NCI-H82 treated with DMSO at 0.1 percent for 48 hours (cell line): ENCODE measurements around the gene RGS7.
"Not testable (repeated sequence)": the region's sequence is repeated elsewhere in the genome, so short reads cannot be mapped to it uniquely, and the experiment has no call there.

ENCODE experiments used
- DNase-seq: peaks from one replicate; lab custom pipeline; 2025; ENCODE audit not compliant: unreplicated experiment; lab: John Stamatoyannopoulos, UW

Gene RGS7

GRCh38 chr1:241143765-241144442 lies 213.1 kb downstream of the RGS7 start:
- DNase-seq, result no peak

GRCh38 chr1:241142493-241142892 lies 214.5 kb downstream of the RGS7 start:
- no peak for DNase-seq

GRCh38 chr1:241141646-241142045 lies 215.4 kb downstream of the RGS7 start:
- DNase-seq, result not testable (repeated sequence)

GRCh38 chr1:241140670-241141069 lies 216.3 kb downstream of the RGS7 start:
- DNase-seq, result no peak

DNA sequence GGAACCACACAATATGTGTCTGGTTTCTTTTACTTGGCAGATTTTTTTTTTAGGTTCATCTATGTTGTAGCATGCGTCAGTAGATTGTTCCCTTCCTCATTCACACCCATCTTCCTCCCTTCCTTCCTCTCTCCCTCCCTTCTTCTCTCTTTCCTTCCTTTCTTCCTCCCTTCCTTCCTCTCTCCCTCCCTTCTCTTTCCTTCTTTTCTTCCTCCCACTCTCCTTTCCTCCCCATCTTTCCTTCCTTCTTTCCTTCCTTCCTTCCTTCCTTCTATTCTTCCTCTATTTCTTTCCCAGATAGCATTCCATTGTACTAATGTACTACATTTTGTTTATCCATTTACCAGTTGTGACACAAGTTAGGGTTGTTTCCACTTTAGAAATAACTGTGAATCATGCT lies 218.0 kb downstream of the RGS7 start:
- no peak for DNase-seq

- no peak for DNase-seq
Measured at GRCh38 chr1:241138248-241138647, 218.8 kb downstream of the RGS7 start.

- DNase-seq, result no peak
Measured at GRCh38 chr1:241136389-241136788, 220.6 kb downstream of the RGS7 start.

DNA sequence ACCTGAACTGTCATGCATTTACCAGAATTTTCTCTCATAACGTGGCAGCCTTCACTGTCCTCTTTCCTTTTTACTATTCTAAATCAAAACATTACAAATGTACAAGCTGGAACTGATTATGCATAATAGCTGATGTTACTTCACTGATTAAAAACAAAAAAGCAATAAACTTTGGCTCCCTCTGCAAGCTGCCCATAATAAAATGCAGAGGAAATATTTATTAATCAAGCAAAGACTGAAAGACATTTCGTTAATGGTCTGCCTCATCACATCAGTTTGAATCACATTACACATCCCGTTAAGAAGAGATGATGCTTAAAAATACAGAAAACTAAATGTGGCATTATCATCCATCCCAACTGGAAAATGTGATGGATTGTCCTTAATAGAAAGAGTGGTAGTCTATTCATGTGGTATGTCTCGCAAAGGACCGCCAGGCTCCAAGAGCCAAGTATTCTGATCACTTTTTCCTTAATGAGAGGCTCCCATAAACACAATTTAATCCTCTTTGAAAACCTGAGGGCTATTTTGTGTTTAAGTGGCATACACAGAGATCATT lies 225.3 kb downstream of the RGS7 start:
- no peak for DNase-seq

DNA sequence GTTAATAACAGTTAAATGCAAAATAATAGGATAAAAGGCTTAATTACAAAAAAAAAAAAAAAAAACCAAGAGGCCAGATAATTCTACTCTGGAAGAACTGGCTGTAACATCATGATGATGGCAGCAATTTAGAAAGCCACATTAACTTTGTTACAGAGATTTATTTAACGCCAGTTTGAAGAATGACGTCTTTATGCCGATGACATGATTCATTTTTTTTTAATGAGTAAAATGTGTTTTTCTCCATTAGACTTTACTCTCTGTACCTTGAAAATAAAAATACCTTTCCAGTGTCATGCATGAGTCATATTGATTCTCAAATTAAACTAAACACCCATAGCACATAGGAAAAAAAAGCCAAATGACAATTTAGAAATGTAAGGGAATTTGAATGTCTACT lies 226.1 kb downstream of the RGS7 start:
- no peak for DNase-seq

DNA sequence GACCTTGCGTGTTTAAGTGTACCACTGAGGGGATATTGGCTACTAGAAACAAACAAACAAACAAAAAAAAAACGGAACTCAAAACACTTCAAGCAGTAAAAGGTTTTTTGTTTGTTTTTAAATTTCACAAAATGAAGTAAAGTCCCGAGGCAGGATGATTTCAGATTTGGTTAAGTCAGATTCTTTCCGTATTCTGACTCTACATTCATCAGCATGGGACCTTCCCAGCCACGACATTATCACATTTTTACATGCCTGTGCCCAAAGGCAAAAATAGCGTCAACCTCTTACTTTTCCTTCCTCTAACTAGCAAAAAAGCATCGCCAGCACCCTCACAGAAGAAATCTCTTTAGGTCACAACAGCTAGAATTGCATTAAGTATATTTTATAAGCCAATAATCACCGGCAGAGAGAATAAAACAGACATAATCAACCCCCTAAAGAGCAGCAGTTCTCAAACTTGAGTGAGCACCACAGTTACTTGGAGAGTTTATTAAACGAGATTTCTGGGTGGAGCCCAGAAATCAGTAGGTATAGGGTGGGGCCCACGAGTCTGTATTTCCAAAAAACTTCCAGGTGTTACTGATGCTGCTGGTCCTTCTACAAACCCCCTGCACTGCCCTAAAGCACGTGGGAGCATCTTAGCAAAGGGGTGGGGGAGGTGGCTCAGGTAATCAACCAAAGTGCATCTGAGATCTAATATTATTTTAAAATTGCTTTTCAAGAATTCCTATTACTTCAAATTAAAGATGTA lies 227.6 kb downstream of the RGS7 start:
- DNase-seq, result no peak

GRCh38 chr1:241125286-241125685 lies 231.7 kb downstream of the RGS7 start:
- no peak for DNase-seq

GRCh38 chr1:241118049-241118448 lies 239.0 kb downstream of the RGS7 start:
- no peak for DNase-seq

- no peak for DNase-seq
Measured at GRCh38 chr1:241115784-241116183, 241.2 kb downstream of the RGS7 start.

- no peak for DNase-seq
Measured at GRCh38 chr1:241114699-241115233, 242.2 kb downstream of the RGS7 start.

DNA sequence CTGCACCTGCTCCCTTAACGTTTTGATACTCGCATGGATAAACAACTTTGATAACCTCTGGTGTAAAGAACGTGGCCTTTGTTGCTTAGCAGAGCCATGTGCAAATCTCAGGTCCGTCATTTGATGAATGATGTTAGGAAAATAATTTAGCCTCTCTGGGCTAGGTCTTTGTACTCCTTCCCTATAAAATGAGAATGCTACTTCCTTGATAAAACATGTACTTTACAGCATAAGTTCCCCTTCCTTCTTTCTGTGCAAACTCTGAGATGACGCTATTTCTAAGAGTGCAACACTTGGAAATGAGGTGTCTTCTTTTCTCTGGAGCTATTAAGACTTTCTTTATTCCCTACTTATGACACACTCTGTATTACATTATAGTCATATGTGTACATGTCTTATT lies 243.4 kb downstream of the RGS7 start:
- DNase-seq, result no peak

DNA sequence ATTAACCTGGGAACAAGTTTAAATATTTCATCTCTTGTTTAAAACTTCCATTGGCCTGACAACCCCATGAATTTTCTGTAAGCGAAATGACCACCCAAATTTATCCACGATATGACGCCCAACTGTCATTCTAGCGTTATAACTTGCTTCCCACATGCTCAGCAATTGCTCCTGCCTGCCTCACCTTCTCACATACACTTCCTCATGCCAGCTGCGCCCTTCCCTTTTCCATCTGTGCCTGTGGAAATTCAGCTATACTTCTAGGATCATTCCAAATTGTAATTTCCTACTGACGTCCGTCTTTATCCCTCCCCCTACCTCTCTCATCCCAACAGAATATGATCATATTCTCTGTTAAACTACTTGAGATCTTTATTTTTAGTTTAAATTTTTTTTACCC lies 248.0 kb downstream of the RGS7 start:
- no peak for DNase-seq

DNA sequence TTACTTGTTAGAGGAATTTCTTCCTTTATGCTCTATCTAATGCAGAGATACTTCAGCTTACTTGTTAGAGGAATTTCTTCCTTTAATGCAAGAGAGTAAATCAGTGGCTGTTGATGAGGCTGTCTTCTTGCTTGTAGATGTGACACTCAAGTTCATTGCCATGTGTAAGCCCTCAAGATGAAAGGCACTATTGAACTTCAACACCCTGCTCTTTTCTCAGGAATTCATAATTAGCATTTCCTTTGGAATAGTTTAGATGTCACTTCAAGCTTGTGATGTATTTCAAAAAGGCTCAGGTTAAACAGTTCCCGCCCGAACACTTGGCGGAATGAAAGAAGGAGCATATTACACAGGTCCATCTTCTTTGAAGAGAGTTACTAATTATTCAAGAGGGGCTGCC lies 251.9 kb downstream of the RGS7 start:
- no peak for DNase-seq

DNA sequence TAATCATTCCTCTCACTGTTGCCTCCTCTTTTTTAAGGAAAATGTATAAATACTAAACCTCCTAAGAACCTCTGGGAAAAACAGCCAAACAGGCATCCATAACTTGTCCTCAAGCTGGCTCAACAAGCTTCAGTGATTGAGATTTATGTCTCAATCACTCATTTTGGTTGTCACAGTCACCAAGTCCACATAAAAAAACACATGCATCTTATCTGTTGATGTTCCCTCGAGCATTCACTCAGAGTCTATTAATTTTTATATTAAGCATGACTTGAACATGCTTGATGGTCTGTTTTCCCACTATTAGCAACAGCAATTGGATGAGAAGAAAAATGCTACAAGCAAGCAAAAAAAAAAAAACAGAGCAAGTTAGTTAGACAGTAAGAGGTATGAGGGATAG lies 254.3 kb downstream of the RGS7 start:
- no peak for DNase-seq

DNA sequence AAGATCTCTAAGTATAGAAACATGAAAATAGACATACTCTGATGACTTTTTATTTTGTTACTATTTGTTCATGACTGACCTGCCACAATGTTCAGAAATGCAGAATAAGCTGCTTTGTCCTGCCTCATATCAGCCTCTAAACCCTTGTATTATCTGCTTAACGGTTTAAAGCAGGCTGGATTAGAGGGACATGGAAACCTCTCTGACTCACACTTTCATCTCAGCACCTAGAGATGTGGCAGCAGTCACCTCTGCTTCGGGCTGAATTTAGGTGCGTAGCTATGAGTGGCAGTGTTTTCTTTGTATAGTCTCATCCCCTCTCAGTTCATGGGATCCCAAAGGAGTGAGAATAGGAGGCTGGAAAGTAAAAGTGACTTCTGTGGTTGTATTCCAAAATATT lies 255.4 kb downstream of the RGS7 start:
- DNase-seq, result peak; percentile 81

GRCh38 chr1:241097479-241097878 lies 259.5 kb downstream of the RGS7 start:
- DNase-seq, result no peak

GRCh38 chr1:241096982-241097381 lies 260.0 kb downstream of the RGS7 start:
- no peak for DNase-seq

- no peak for DNase-seq
Measured at GRCh38 chr1:241095847-241096246, 261.2 kb downstream of the RGS7 start.
